ENCODE results near the gene TMEM119.
"Not testable (repeated sequence)": the region's sequence is repeated elsewhere in the genome, so short reads cannot be mapped to it uniquely, and the experiment has no call there.

Gene TMEM119

GRCh38 chr12:108595711-108596647, 1.9 kb downstream of the TMEM119 start:
- TF ChIP-seq CTCF (IDR thresholded peaks at IDR 0.05; ENCODE audit: extremely low read depth, missing control alignments) = no peak
- DNase-seq (ENCODE audit: low spot score) = no peak

- no peak for DNase-seq (ENCODE audit: low spot score)
- TF ChIP-seq CTCF (IDR thresholded peaks at IDR 0.05; ENCODE audit: extremely low read depth, missing control alignments) = no peak
Measured at GRCh38 chr12:108594960-108595710, 2.7 kb downstream of the TMEM119 start.

GRCh38 chr12:108594323-108594903, 3.5 kb downstream of the TMEM119 start:
- no peak for DNase-seq (ENCODE audit: low spot score)
- TF ChIP-seq CTCF (IDR thresholded peaks at IDR 0.05; ENCODE audit: extremely low read depth, missing control alignments) = no peak

GRCh38 chr12:108592033-108592909, 5.6 kb downstream of the TMEM119 start:
- DNase-seq (ENCODE audit: low spot score) = no peak
- TF ChIP-seq CTCF (IDR thresholded peaks at IDR 0.05; ENCODE audit: extremely low read depth, missing control alignments) = no peak

- no peak for DNase-seq (ENCODE audit: low spot score)
- no peak for TF ChIP-seq CTCF (IDR thresholded peaks at IDR 0.05; ENCODE audit: extremely low read depth, missing control alignments)
Measured at GRCh38 chr12:108591267-108591980, 6.5 kb downstream of the TMEM119 start.

GRCh38 chr12:108590463-108590862, 7.4 kb downstream of the TMEM119 start:
- not testable (repeated sequence) for DNase-seq (ENCODE audit: low spot score)

- no peak for TF ChIP-seq CTCF (IDR thresholded peaks at IDR 0.05; ENCODE audit: extremely low read depth, missing control alignments)
- no peak for DNase-seq (ENCODE audit: low spot score)
Measured at GRCh38 chr12:108589840-108590229, 8.0 kb downstream of the TMEM119 start.

Measured in GM20000 (cell line).